ENCODE measurements around the gene ST6GALNAC3.

The ST6GALNAC3 gene

DNA sequence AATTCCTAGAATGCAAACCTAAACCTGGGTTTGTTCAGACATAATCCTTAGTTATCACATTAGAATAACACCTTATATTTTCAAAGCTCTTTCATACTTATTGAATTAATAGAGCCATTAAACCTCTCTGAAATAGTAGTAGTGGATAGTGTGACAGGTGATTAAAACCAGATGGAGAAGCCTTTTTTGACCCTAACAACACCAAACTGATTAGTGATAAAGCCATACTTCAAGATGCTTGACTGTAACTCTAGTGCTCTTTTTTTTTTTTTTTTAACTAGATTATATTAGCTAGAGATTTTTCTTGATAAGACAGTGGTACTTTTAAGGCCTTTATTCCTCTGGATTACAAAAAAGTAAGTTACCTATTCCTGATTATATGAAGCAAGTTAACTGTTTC, 190.1 kb downstream of the ST6GALNAC3 start:
- POLR2A ChIA-PET: no interaction called here

DNA sequence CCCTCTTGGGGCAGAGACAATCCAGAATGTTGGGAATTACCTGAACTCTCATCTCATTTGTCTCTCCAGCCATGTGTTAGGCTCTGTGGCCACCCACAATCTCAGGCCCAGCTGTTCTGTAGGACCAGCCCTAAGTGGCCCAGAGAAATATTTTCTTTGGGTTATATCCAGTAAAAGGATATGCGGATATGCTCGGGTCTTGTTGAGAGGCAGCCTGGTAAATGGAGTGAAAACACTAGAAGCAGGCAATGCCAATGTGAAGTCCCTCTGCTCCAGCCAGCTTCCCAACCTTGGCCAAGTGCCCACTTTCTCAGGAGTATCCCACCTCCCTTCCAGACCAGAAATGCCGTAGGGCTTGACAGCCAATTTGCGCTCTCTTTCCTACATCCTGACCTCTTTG, 192.2 kb downstream of the ST6GALNAC3 start:
- TF ChIP-seq CTBP1 (IDR thresholded peaks at IDR 0.05; ENCODE audit: borderline replicate concordance) (no peak), SP1 (IDR thresholded peaks at IDR 0.05) (no peak), ELF4 (IDR thresholded peaks at IDR 0.05) (no peak), L3MBTL2 (conservative IDR thresholded peaks at IDR 0.05) (no peak), BHLHE40 (IDR thresholded peaks at IDR 0.05; ENCODE audit: borderline replicate concordance) (no peak), FOXM1 (IDR thresholded peaks at IDR 0.05; ENCODE audit: borderline replicate concordance) (no peak), HDGF (IDR thresholded peaks at IDR 0.05; ENCODE audit: borderline replicate concordance) (no peak), NFRKB (IDR thresholded peaks at IDR 0.05) (no peak), LEF1 (IDR thresholded peaks at IDR 0.05; ENCODE audit: borderline replicate concordance) (no peak), ZNF384 (IDR thresholded peaks at IDR 0.05) (no peak), SUZ12 (IDR thresholded peaks at IDR 0.05) (no peak), TARDBP (IDR thresholded peaks at IDR 0.05) (no peak), FOXK2 (IDR thresholded peaks at IDR 0.05) (no peak), ARNT (IDR thresholded peaks at IDR 0.05) (no peak), FOXA1 (IDR thresholded peaks at IDR 0.05) (no peak)
- TF ChIP-seq, protein P1, sequence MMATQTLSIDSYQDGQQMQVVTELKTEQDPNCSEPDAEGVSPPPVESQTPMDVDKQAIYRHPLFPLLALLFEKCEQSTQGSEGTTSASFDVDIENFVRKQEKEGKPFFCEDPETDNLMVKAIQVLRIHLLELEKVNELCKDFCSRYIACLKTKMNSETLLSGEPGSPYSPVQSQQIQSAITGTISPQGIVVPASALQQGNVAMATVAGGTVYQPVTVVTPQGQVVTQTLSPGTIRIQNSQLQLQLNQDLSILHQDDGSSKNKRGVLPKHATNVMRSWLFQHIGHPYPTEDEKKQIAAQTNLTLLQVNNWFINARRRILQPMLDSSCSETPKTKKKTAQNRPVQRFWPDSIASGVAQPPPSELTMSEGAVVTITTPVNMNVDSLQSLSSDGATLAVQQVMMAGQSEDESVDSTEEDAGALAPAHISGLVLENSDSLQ (IDR thresholded peaks at IDR 0.05): no peak
- CTCF ChIA-PET: no interaction called here
- POLR2A ChIA-PET: interaction anchor here (1.1 kb wide), 1 partner anchor 13 kb away, joined by 3 read pairs; no protein-coding TSS in a partner anchor
- DNase-seq (ENCODE audit: extremely low spot score): no peak

More for the DNA sequence above, 190.1 kb downstream of the ST6GALNAC3 start:
- CTCF ChIA-PET: no interaction called here
- TF ChIP-seq SP1 (IDR thresholded peaks at IDR 0.05) (no peak), HDGF (IDR thresholded peaks at IDR 0.05; ENCODE audit: borderline replicate concordance) (no peak), FOXA1 (IDR thresholded peaks at IDR 0.05) (no peak), ELF4 (IDR thresholded peaks at IDR 0.05) (no peak), TARDBP (IDR thresholded peaks at IDR 0.05) (no peak), NFRKB (IDR thresholded peaks at IDR 0.05) (no peak), FOXK2 (IDR thresholded peaks at IDR 0.05) (no peak)
- DNase-seq (ENCODE audit: extremely low spot score): no peak

DNA sequence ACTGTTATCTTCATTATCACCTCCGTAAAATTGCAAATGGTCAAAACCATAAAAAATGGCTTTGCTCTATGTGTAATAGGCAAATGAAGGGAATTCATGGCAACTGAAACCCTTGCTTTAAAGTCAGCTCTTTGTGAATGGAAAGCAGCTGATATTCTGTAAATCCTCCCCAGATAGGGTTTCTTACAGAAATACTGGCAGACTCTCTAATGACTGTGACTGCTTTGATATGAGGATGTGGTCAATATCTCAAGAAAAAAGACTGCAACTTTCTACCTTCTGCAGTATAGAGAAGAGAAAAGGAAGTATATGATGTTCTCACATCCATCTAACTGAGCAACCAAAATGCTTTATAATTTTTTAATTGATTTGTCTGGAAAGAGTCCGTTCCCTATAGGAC, 193.1 kb downstream of the ST6GALNAC3 start:
- TF ChIP-seq TARDBP (IDR thresholded peaks at IDR 0.05) (no peak), CTBP1 (IDR thresholded peaks at IDR 0.05; ENCODE audit: borderline replicate concordance) (no peak), NFRKB (IDR thresholded peaks at IDR 0.05) (no peak), LEF1 (IDR thresholded peaks at IDR 0.05; ENCODE audit: borderline replicate concordance) (no peak), BHLHE40 (IDR thresholded peaks at IDR 0.05; ENCODE audit: borderline replicate concordance) (no peak), FOXA1 (IDR thresholded peaks at IDR 0.05) (no peak), SP1 (IDR thresholded peaks at IDR 0.05) (no peak), ZNF384 (IDR thresholded peaks at IDR 0.05) (no peak), FOXM1 (IDR thresholded peaks at IDR 0.05; ENCODE audit: borderline replicate concordance) (no peak), SUZ12 (IDR thresholded peaks at IDR 0.05) (no peak), ARNT (IDR thresholded peaks at IDR 0.05) (no peak), FOXK2 (IDR thresholded peaks at IDR 0.05) (no peak), HDGF (IDR thresholded peaks at IDR 0.05; ENCODE audit: borderline replicate concordance) (no peak), ELF4 (IDR thresholded peaks at IDR 0.05) (no peak), L3MBTL2 (conservative IDR thresholded peaks at IDR 0.05) (no peak)
- TF ChIP-seq, protein P1 (IDR thresholded peaks at IDR 0.05): no peak
- ChIA-PET CTCF (no interaction called here), POLR2A (no interaction called here)
- no peak for DNase-seq (ENCODE audit: extremely low spot score)

DNA sequence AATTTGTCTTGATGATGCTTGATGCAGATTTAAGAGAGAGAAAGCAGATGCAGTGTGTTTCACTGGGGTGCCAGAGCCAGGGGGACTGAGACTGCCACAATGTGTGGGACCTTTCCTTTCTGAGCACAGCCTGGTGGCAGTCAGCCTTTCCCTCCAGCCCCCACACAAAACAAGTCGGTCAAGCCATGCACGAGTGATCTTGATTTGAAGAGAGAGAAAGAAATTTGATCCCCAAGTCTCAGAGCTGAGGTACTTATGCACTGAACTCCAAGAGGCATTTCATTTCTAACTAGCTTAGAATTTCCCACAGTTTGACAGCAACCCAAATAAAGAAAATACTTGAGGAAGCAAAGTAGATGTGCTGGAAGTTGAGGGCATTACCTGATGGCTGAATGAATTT, 193.8 kb downstream of the ST6GALNAC3 start:
- POLR2A ChIA-PET: no interaction called here
- TF ChIP-seq TARDBP (IDR thresholded peaks at IDR 0.05) (no peak), HDGF (IDR thresholded peaks at IDR 0.05; ENCODE audit: borderline replicate concordance) (no peak), SP1 (IDR thresholded peaks at IDR 0.05) (no peak), CTBP1 (IDR thresholded peaks at IDR 0.05; ENCODE audit: borderline replicate concordance) (no peak), NFRKB (IDR thresholded peaks at IDR 0.05) (no peak), FOXK2 (IDR thresholded peaks at IDR 0.05) (no peak), FOXM1 (IDR thresholded peaks at IDR 0.05; ENCODE audit: borderline replicate concordance) (no peak), ZNF384 (IDR thresholded peaks at IDR 0.05) (no peak), ELF4 (IDR thresholded peaks at IDR 0.05) (no peak)
- TF ChIP-seq, protein P1 (IDR thresholded peaks at IDR 0.05): no peak
- DNase-seq (ENCODE audit: extremely low spot score): no peak
- CTCF ChIA-PET: no interaction called here

DNA sequence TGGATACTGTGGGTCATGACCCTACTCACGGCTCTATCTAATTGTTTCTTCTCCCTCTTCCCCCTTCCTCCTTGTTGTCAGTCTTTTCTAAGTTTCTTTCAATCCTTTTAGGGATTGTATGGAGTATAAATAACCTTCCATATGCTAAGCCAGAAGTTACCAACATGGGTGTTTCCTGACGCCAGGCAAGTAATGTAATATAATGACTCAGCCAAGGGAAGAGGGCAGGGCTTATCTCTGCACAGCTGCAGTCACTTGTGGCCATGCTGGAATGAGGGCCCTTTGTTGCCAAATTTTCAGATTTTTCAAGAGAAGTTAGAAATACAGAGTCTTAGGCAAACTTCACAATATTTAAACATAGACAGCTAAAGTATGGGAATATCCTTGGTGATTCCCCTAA, 194.6 kb downstream of the ST6GALNAC3 start:
- POLR2A ChIA-PET: no interaction called here
- DNase-seq (ENCODE audit: extremely low spot score): no peak
- CTCF ChIA-PET: no interaction called here
- TF ChIP-seq FOXM1 (IDR thresholded peaks at IDR 0.05; ENCODE audit: borderline replicate concordance) (no peak), LEF1 (IDR thresholded peaks at IDR 0.05; ENCODE audit: borderline replicate concordance) (no peak), ZNF384 (IDR thresholded peaks at IDR 0.05) (no peak), SP1 (IDR thresholded peaks at IDR 0.05) (no peak), L3MBTL2 (conservative IDR thresholded peaks at IDR 0.05) (no peak), CTBP1 (IDR thresholded peaks at IDR 0.05; ENCODE audit: borderline replicate concordance) (no peak), HDGF (IDR thresholded peaks at IDR 0.05; ENCODE audit: borderline replicate concordance) (no peak), NFRKB (IDR thresholded peaks at IDR 0.05) (no peak), TARDBP (IDR thresholded peaks at IDR 0.05) (no peak)

DNA sequence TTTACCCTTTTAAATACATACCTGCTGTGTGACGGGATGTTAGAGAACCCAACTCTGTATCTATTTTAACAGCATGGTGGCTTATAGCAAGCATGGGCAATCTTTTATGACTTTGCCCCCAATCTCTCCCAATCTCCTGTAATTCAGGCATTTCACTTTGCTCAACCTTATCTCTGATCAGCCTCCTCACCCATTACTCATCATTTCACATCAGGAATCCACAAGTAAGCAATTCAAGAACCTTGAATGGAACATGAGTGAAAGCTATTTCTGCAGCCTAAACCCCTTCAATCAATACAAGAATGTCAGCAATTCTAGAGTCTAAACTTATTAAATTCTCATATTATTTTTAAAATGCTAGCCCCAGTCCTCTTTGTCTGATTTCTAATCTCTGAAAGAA, 199.8 kb downstream of the ST6GALNAC3 start:
- POLR2A ChIA-PET: no interaction called here
- TF ChIP-seq SUZ12 (IDR thresholded peaks at IDR 0.05) (no peak), ELF4 (IDR thresholded peaks at IDR 0.05) (no peak), L3MBTL2 (conservative IDR thresholded peaks at IDR 0.05) (no peak), FOXM1 (IDR thresholded peaks at IDR 0.05; ENCODE audit: borderline replicate concordance) (no peak), FOXK2 (IDR thresholded peaks at IDR 0.05) (no peak), NFRKB (IDR thresholded peaks at IDR 0.05) (no peak), TARDBP (IDR thresholded peaks at IDR 0.05) (no peak), CTBP1 (IDR thresholded peaks at IDR 0.05; ENCODE audit: borderline replicate concordance) (no peak), ZNF384 (IDR thresholded peaks at IDR 0.05) (no peak), LEF1 (IDR thresholded peaks at IDR 0.05; ENCODE audit: borderline replicate concordance) (no peak), BHLHE40 (IDR thresholded peaks at IDR 0.05; ENCODE audit: borderline replicate concordance) (no peak), HDGF (IDR thresholded peaks at IDR 0.05; ENCODE audit: borderline replicate concordance) (no peak), ARNT (IDR thresholded peaks at IDR 0.05) (no peak), FOXA1 (IDR thresholded peaks at IDR 0.05) (no peak)
- TF ChIP-seq, protein P1 (IDR thresholded peaks at IDR 0.05): no peak
- CTCF ChIA-PET: no interaction called here
- DNase-seq (ENCODE audit: extremely low spot score): no peak

All from HEK293T (cell line).